ENCODE measurements around the gene APCDD1L.
"Not testable (repeated sequence)": the region's sequence is repeated elsewhere in the genome, so short reads cannot be mapped to it uniquely, and the experiment has no call there.

The APCDD1L gene

GRCh38 chr20:58544891-58545290, 29.7 kb upstream of the APCDD1L start:
- no peak for DNase-seq

GRCh38 chr20:58544286-58544685, 29.1 kb upstream of the APCDD1L start:
- no peak for DNase-seq

GRCh38 chr20:58543274-58543673, 28.1 kb upstream of the APCDD1L start:
- no peak for DNase-seq

GRCh38 chr20:58542411-58543095, 27.4 kb upstream of the APCDD1L start:
- no peak for DNase-seq

- DNase-seq: not testable (repeated sequence)
These were observed 26.8 kb upstream of the APCDD1L start for GRCh38 chr20:58542034-58542410.

- DNase-seq: no peak
These were observed 23.6 kb upstream of the APCDD1L start for GRCh38 chr20:58538752-58539151.

GRCh38 chr20:58537831-58538230, 22.6 kb upstream of the APCDD1L start:
- DNase-seq: no peak

- no peak for DNase-seq
These were observed 21.1 kb upstream of the APCDD1L start for GRCh38 chr20:58536289-58536688.

GRCh38 chr20:58531657-58532056, 16.5 kb upstream of the APCDD1L start:
- DNase-seq: no peak

GRCh38 chr20:58531063-58531462, 15.9 kb upstream of the APCDD1L start:
- DNase-seq: no peak

GRCh38 chr20:58528412-58528811, 13.2 kb upstream of the APCDD1L start:
- DNase-seq: no peak

- no peak for DNase-seq
These were observed 11.2 kb upstream of the APCDD1L start for GRCh38 chr20:58526411-58526810.

- no peak for DNase-seq
These were observed 9.6 kb upstream of the APCDD1L start for GRCh38 chr20:58524814-58525213.

- DNase-seq: no peak
These were observed 8.7 kb upstream of the APCDD1L start for GRCh38 chr20:58523971-58524315.

- DNase-seq: no peak
These were observed 8.1 kb upstream of the APCDD1L start for GRCh38 chr20:58523072-58523970.

- DNase-seq: no peak
These were observed 7.5 kb upstream of the APCDD1L start for GRCh38 chr20:58522666-58523065.

GRCh38 chr20:58521763-58522162, 6.6 kb upstream of the APCDD1L start:
- DNase-seq: no peak

GRCh38 chr20:58519940-58520712, 4.9 kb upstream of the APCDD1L start:
- DNase-seq: no peak

- DNase-seq: no peak
These were observed 3.8 kb upstream of the APCDD1L start for GRCh38 chr20:58518896-58519593.

GRCh38 chr20:58518387-58518786, 3.2 kb upstream of the APCDD1L start:
- DNase-seq: no peak

GRCh38 chr20:58514321-58515232, 622 bp downstream of the APCDD1L start:
- no peak for DNase-seq

Measured in NCI-H2029 (cell line).